GM23338 (cell line): Measurements from ENCODE around the gene SPACA7. TPM values are rescaled to one million over a fixed set of nuclear protein-coding genes. Genes with fewer than 3 reads are reported as not detected.

ENCODE experiments used
- ATAC-seq: fragments of 200-7000 bp; cut with Tn5 transposase; 3 replicates; pipeline ENCODE4 v1.9.1; 2020
- DNase-seq: peaks from one replicate; pipeline ENCODE4 v3.0.0-alpha.2; 2015; ENCODE audit warnings: low spot score
- H2AFZ ChIP-seq: fragments of 200-600 bp; sonication (generic); 2 replicates; pipeline ENCODE4 v1.8.0; 2016; ENCODE audit warnings: antibody characterized with exemption, mild to moderate bottlenecking, moderate library complexity
- H3F3A ChIP-seq: fragments of 200-600 bp; sonication (generic); replicated peaks from 2 replicates; pipeline ENCODE4 v1.8.0; 2017; ENCODE audit warnings: antibody characterized with exemption, mixed run types, low read depth
- H3K27ac ChIP-seq: fragments of 200-600 bp; sonication (generic); 2 replicates; pipeline ENCODE4 v1.6.1; 2016; ENCODE audit warnings: low read depth
- H3K27me3 ChIP-seq: fragments of 200-600 bp; sonication (generic); 2 replicates; pipeline ENCODE4 v1.8.0; 2016; ENCODE audit warnings: mild to moderate bottlenecking, mixed run types, moderate library complexity; ENCODE audit not compliant: insufficient read depth
- H3K36me3 ChIP-seq: fragments of 200-600 bp; sonication (generic); 2 replicates; pipeline ENCODE4 v1.8.0; 2016; ENCODE audit warnings: mild to moderate bottlenecking; ENCODE audit not compliant: insufficient read depth
- H3K4me1 ChIP-seq: fragments of 200-600 bp; sonication (generic); 2 replicates; pipeline ENCODE4 v1.8.0; 2016; ENCODE audit warnings: mild to moderate bottlenecking, moderate library complexity; ENCODE audit not compliant: insufficient read depth
- H3K4me2 ChIP-seq: fragments of 200-600 bp; sonication (generic); 2 replicates; pipeline ENCODE4 v1.7.1; 2017; ENCODE audit warnings: mixed run types
- H3K4me3 ChIP-seq: fragments of 200-600 bp; sonication (generic); 2 replicates; pipeline ENCODE4 v1.6.1; 2016; ENCODE audit warnings: mixed run types
- H3K79me2 ChIP-seq: fragments of 200-600 bp; sonication (generic); replicated peaks from 2 replicates; pipeline ENCODE4 v1.8.0; 2017; ENCODE audit warnings: mild to moderate bottlenecking; ENCODE audit not compliant: insufficient read depth
- H3K9me2 ChIP-seq: fragments of 200-600 bp; sonication (generic); 2 replicates; pipeline ENCODE4 v1.8.0; 2017; ENCODE audit not compliant: insufficient read depth
- H4K20me1 ChIP-seq: fragments of 200-600 bp; sonication (generic); replicated peaks from 2 replicates; pipeline ENCODE4 v1.8.0; 2017; ENCODE audit warnings: mild to moderate bottlenecking; ENCODE audit not compliant: insufficient read depth
- H3K27ac Mint-ChIP-seq: 2 replicates; pipeline ENCODE4 v1.8.0; 2020; ENCODE audit warnings: inconsistent platforms, mild to moderate bottlenecking, moderate library complexity, mixed read lengths
- H3K27me3 Mint-ChIP-seq: 3 replicates; pipeline ENCODE4 v1.8.0; 2022; ENCODE audit warnings: low read depth, mild to moderate bottlenecking, moderate library complexity, mixed read lengths, inconsistent platforms; ENCODE audit not compliant: insufficient read depth, poor library complexity
- H3K36me3 Mint-ChIP-seq: 3 replicates; pipeline ENCODE4 v1.8.0; 2021; ENCODE audit warnings: low read depth, mild to moderate bottlenecking, inconsistent platforms, moderate library complexity, mixed read lengths
- H3K4me1 Mint-ChIP-seq: 3 replicates; pipeline ENCODE4 v1.8.0; 2020; ENCODE audit warnings: mild to moderate bottlenecking, inconsistent platforms, mixed read lengths
- H3K4me3 Mint-ChIP-seq: 3 replicates; pipeline ENCODE4 v1.8.0; 2021; ENCODE audit warnings: moderate library complexity, mild to moderate bottlenecking, inconsistent platforms, mixed read lengths
- H3K9me3 Mint-ChIP-seq: 3 replicates; pipeline ENCODE4 v1.8.0; 2020; ENCODE audit warnings: moderate library complexity, mild to moderate bottlenecking, inconsistent platforms, mixed read lengths
- CTCF ChIP-seq, 2 experiments: fragments of 200-600 bp in 1 of 2; sonication (generic) in 1 of 2; conservative IDR thresholded peaks; 2 replicates each; pipeline versions ENCODE4 v1.5.1 to v1.6.1; 2016 to 2017; ENCODE audit warnings: antibody characterized with exemption in 2 of 2, low read depth in 2 of 2, mild to moderate bottlenecking in 2 of 2, moderate library complexity in 1 of 2
- ETS1 ChIP-seq: IDR thresholded peaks from 2 replicates; pipeline ENCODE4 v1.6.1; 2016; ENCODE audit warnings: antibody characterized with exemption
- EZH2 ChIP-seq: fragments of 200-600 bp; sonication (generic); IDR thresholded peaks from one replicate; pipeline ENCODE4 v1.8.0; 2017; ENCODE audit warnings: antibody characterized with exemption, mild to moderate bottlenecking, low read depth; ENCODE audit not compliant: unreplicated experiment
- EZH2phosphoT487 ChIP-seq: fragments of 200-600 bp; sonication (generic); IDR thresholded peaks from one replicate; pipeline ENCODE4 v1.8.1; 2018; ENCODE audit warnings: antibody characterized with exemption; ENCODE audit not compliant: unreplicated experiment
- JUNB ChIP-seq: IDR thresholded peaks from one replicate; pipeline ENCODE4 v1.6.1; 2016; ENCODE audit warnings: antibody characterized with exemption; ENCODE audit not compliant: unreplicated experiment
- POLR2AphosphoS5 ChIP-seq: IDR thresholded peaks from 2 replicates; pipeline ENCODE4 v1.6.1; 2016; ENCODE audit warnings: antibody characterized with exemption, low read depth
- REST ChIP-seq: IDR thresholded peaks from one replicate; pipeline ENCODE4 v1.6.1; 2018; ENCODE audit warnings: antibody characterized with exemption; ENCODE audit not compliant: unreplicated experiment
- STAT1 ChIP-seq: IDR thresholded peaks from one replicate; pipeline ENCODE4 v1.6.1; 2016; ENCODE audit warnings: antibody characterized with exemption; ENCODE audit not compliant: unreplicated experiment
- ZNF114 ChIP-seq: fragments of 250-450 bp; sonication (Bioruptor Pico); IDR thresholded peaks from 2 replicates; pipeline ENCODE4 v1.5.0; 2020; ENCODE audit warnings: mild to moderate bottlenecking, moderate library complexity
- ZNF462 ChIP-seq: fragments of 250-450 bp; sonication (Bioruptor Pico); IDR thresholded peaks from 2 replicates; pipeline ENCODE4 v1.5.0; 2020; ENCODE audit warnings: mild to moderate bottlenecking, moderate library complexity
- polyA plus RNA-seq: library from polyadenylated mRNA; unstranded; fragments of >200 nt; fragmentation: Nextera tagmentation; extraction: Ambion mirVana; gene quantifications from 2 replicates; pipeline ENCODE4 v1.2.1, GENCODE V29; 2016
- total RNA-seq: library from RNA; depleted of rRNA; stranded (reverse); fragments of >200 nt; shearing (Covaris generic); gene quantifications from 2 replicates; pipeline ENCODE4 v1.2.3, GENCODE V29; 2014

Gene SPACA7
- total and polyA plus RNA-seq, 2 experiments from 2014 or later = not detected

- TF ChIP-seq REST (no peak), CTCF (conservative IDR thresholded peaks at IDR 0.05; ENCODE audit: low read depth in 2 of 2) (no peak), ETS1 (no peak), POLR2AphosphoS5 (no peak), EZH2 (no peak)
These were observed 1.9 kb upstream of the SPACA7 start (continued) for GRCh38 chr13:112374271-112374670.

GRCh38 chr13:112391746-112392145 lies 15.6 kb downstream of the SPACA7 start:
- H3K36me3 ChIP-seq = no peaks in the 10 kb centered on the region; the same call in 1 of the 2 replicates
- Mint-ChIP-seq H3K27ac (no peak overlapping the region), H3K4me3 (no peak overlapping the region), H3K27me3 (peaks cover 9% of the 10 kb centered on the region), H3K36me3 (no peaks in the 10 kb centered on the region), H3K4me1 (peaks cover 12% of the 10 kb centered on the region), H3K9me3 (peaks cover 8% of the 10 kb centered on the region; the same call in 2 of the 3 replicates)
- 0 out of 2 replicates have a peak, but pooled peaks cover 5% of the 10 kb centered on the region for H3K9me2 ChIP-seq
- DNase-seq = no peak
- H3K4me2 ChIP-seq = no peak overlapping the region
- H2AFZ ChIP-seq = no peak overlapping the region
- no peak for ATAC-seq
- no peak overlapping the region for H3K4me3 ChIP-seq
- H4K20me1 ChIP-seq = no peaks in the 10 kb centered on the region
- H3K27me3 ChIP-seq = no peaks in the 10 kb centered on the region
- no peak overlapping the region for H3K27ac ChIP-seq
- no peaks in the 10 kb centered on the region for H3K79me2 ChIP-seq
- peaks cover 3% of the 10 kb centered on the region; the same call in 1 of the 2 replicates for H3K4me1 ChIP-seq
- TF ChIP-seq CTCF (conservative IDR thresholded peaks at IDR 0.05; ENCODE audit: low read depth in 2 of 2) = no peak
- TF ChIP-seq STAT1 = no peak
- no peak for TF ChIP-seq EZH2phosphoT487
- TF ChIP-seq ZNF462 (CRISPR knock-in tag) = no peak
- TF ChIP-seq EZH2 = no peak
- no peak for TF ChIP-seq ZNF114 (CRISPR knock-in tag)
- TF ChIP-seq JUNB = no peak
- H3F3A ChIP-seq = no peaks in the 10 kb centered on the region
